Measurements from ENCODE around the gene SNW1.
A peak's percentile ranks its signal among the peaks of the same experiment; 100 is the strongest.

Gene SNW1

GRCh38 chr14:77746064-77746702 is 14.8 kb downstream of the SNW1 start:
- no peak for DNase-seq

GRCh38 chr14:77741438-77741837 is 19.5 kb downstream of the SNW1 start:
- no peak for DNase-seq

- no peak for DNase-seq
Observed at GRCh38 chr14:77738559-77739250, 22.3 kb downstream of the SNW1 start.

GRCh38 chr14:77730976-77731497 is 29.9 kb downstream of the SNW1 start:
- no peak for DNase-seq

- no peak for DNase-seq
Observed at GRCh38 chr14:77722301-77722700, 38.7 kb downstream of the SNW1 start.

GRCh38 chr14:77721437-77721836 is 39.5 kb downstream of the SNW1 start:
- no peak for DNase-seq

GRCh38 chr14:77717608-77718305 is 43.2 kb downstream of the SNW1 start:
- no peak for DNase-seq

- DNase-seq = no peak
Observed at GRCh38 chr14:77714926-77715325, 46.0 kb downstream of the SNW1 start.

- DNase-seq = no peak
Observed at GRCh38 chr14:77710364-77710763, 50.6 kb downstream of the SNW1 start.

GRCh38 chr14:77709412-77709811 is 51.5 kb downstream of the SNW1 start:
- DNase-seq = no peak

GRCh38 chr14:77708749-77709148 is 52.2 kb downstream of the SNW1 start:
- no peak for DNase-seq

- peak; percentile 69 for DNase-seq
Observed at GRCh38 chr14:77707724-77708408, 53.1 kb downstream of the SNW1 start, which contains the start of the genes ALKBH1 and SLIRP. TSS of gene ALKBH1 (minus strand) at chr14:77708023. CDS start at chr14:77708004, 19 bp downstream. TSS of gene SLIRP (plus strand) at chr14:77708103. CDS start at chr14:77708112, 9 bp downstream.

- DNase-seq = no peak
Observed at GRCh38 chr14:77707355-77707723, 53.6 kb downstream of the SNW1 start.

- no peak for DNase-seq
Observed at GRCh38 chr14:77691259-77691658, 69.7 kb downstream of the SNW1 start.

GRCh38 chr14:77682158-77682553 is 78.8 kb downstream of the SNW1 start:
- DNase-seq = no peak

- no peak for DNase-seq
Observed at GRCh38 chr14:77681196-77682157, 79.5 kb downstream of the SNW1 start.

GRCh38 chr14:77674931-77675330 is 86.0 kb downstream of the SNW1 start:
- no peak for DNase-seq

GRCh38 chr14:77673193-77673592 is 87.8 kb downstream of the SNW1 start:
- no peak for DNase-seq
